Smooth muscle cell (in vitro differentiated cells): ENCODE data around the gene CAPS. TPM values are rescaled to one million over a fixed set of nuclear protein-coding genes. Genes with fewer than 3 reads are reported as not detected.

Experiments used
- DNase-seq: peaks from one replicate; lab custom pipeline; 2025; ENCODE audit not compliant: unreplicated experiment; lab: John Stamatoyannopoulos, UW
- H2AFZ ChIP-seq: fragments of 200-600 bp; sonication (generic); 2 replicates; pipeline ENCODE4 v1.6.0; 2016; ENCODE audit warnings: antibody characterized with exemption, low read depth, mild to moderate bottlenecking
- H3F3A ChIP-seq: fragments of 200-600 bp; sonication (generic); 2 replicates; pipeline ENCODE4 v1.6.0; 2017; ENCODE audit warnings: antibody characterized with exemption, low read depth
- H3K27ac ChIP-seq: fragments of 200-600 bp; sonication (generic); 2 replicates; pipeline ENCODE4 v1.5.1; 2016; ENCODE audit warnings: low read depth, mild to moderate bottlenecking
- H3K27me3 ChIP-seq: fragments of 200-600 bp; sonication (generic); 2 replicates; pipeline ENCODE4 v1.6.1; 2016; ENCODE audit warnings: low read depth, mild to moderate bottlenecking
- H3K36me3 ChIP-seq: fragments of 200-600 bp; sonication (generic); 2 replicates; pipeline ENCODE4 v1.5.1; 2016; ENCODE audit warnings: low read depth
- H3K4me1 ChIP-seq: fragments of 200-600 bp; sonication (generic); 2 replicates; pipeline ENCODE4 v1.5.1; 2016; ENCODE audit warnings: low read depth
- H3K4me2 ChIP-seq: fragments of 200-600 bp; sonication (generic); 2 replicates; pipeline ENCODE4 v1.6.0; 2016; ENCODE audit warnings: mild to moderate bottlenecking
- H3K4me3 ChIP-seq: fragments of 200-600 bp; sonication (generic); 2 replicates; pipeline ENCODE4 v1.5.1; 2016; ENCODE audit warnings: mild to moderate bottlenecking
- H3K79me2 ChIP-seq: fragments of 200-600 bp; sonication (generic); 2 replicates; pipeline ENCODE4 v1.6.0; 2016; ENCODE audit warnings: low read depth, mild to moderate bottlenecking
- H3K9ac ChIP-seq: fragments of 200-600 bp; sonication (generic); 2 replicates; pipeline ENCODE4 v1.6.0; 2016; ENCODE audit warnings: low read depth
- H3K9me3 ChIP-seq: fragments of 200-600 bp; sonication (generic); replicated peaks from 2 replicates; pipeline ENCODE4 v1.5.1; 2016; ENCODE audit warnings: low read depth
- H4K20me1 ChIP-seq: fragments of 200-600 bp; sonication (generic); 2 replicates; pipeline ENCODE4 v1.6.0; 2016; ENCODE audit warnings: low read depth
- WGBS: methylation state at CpG from one replicate; pipeline ENCODE4 v1.1.7; 2016; ENCODE audit warnings: low lambda C conversion rate; 5-methylcytosine and 5-hydroxymethylcytosine counted together
- polyA plus RNA-seq: library from polyadenylated mRNA; unstranded; fragments of >200 nt; fragmentation: Nextera tagmentation; extraction: Ambion mirVana; gene quantifications from 2 replicates; pipeline ENCODE4 v1.2.1, GENCODE V29; 2016
- total RNA-seq: library from RNA; depleted of rRNA; stranded (reverse); fragments of >200 nt; gene quantifications from 2 replicates; pipeline ENCODE4 v1.2.3, GENCODE V29; 2014
- TF ChIP-seq, protein P1 (sequence below): fragments of 200-600 bp; sonication (generic); IDR thresholded peaks from 2 replicates; pipeline ENCODE4 v1.5.1; 2017; ENCODE audit warnings: borderline replicate concordance, mild to moderate bottlenecking, antibody characterized with exemption; ENCODE audit not compliant: insufficient read depth, poor library complexity, severe bottlenecking

The CAPS gene
- total and polyA plus RNA-seq, 2 experiments from 2014 or later, result 5.1 to 17.3 TPM

- 91% methylated on average over 26 of the region's 28 CpGs for WGBS
- no peak overlapping the region for H3K9ac ChIP-seq
- peaks cover 57% of the 10 kb centered on the region for H4K20me1 ChIP-seq
These were observed 19.2 kb upstream of the CAPS start for GRCh38 chr19:5894704-5895349.

DNA sequence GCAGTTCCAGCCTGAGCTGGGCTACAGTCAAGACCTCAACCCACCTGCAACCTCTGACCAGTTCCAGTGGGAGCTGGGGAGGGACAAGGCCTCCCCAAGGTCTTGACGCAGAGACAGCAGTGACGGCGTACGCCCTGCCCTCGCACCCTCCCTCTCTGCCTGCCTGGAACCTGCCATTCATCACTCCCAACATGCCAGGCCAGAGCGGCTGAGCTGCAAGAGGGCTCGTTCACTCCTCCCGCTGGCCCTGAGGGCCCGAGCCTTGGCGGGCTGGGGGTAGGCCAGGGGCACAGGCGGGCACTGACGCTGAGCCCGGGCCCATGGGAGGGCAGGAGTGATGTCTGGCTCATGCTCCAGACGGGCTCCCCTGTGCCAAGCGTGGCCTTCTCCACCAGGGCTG is 18.6 kb upstream of the CAPS start:
- Histone ChIP-seq H3K79me2 (peaks cover 17% of the 10 kb centered on the region), H3K27me3 (no peaks in the 10 kb centered on the region), H3K4me1 (no peaks in the 10 kb centered on the region), H3K9ac (no peak overlapping the region), H3K4me3 (no peak overlapping the region), H3K36me3 (no peaks in the 10 kb centered on the region), H4K20me1 (peaks cover 63% of the 10 kb centered on the region), H3F3A (no peaks in the 10 kb centered on the region), H3K9me3 (no peaks in the 10 kb centered on the region), H3K27ac (no peak overlapping the region), H3K4me2 (no peak overlapping the region), H2AFZ (no peak overlapping the region)
- DNase-seq, result no peak
- TF ChIP-seq, protein P1, sequence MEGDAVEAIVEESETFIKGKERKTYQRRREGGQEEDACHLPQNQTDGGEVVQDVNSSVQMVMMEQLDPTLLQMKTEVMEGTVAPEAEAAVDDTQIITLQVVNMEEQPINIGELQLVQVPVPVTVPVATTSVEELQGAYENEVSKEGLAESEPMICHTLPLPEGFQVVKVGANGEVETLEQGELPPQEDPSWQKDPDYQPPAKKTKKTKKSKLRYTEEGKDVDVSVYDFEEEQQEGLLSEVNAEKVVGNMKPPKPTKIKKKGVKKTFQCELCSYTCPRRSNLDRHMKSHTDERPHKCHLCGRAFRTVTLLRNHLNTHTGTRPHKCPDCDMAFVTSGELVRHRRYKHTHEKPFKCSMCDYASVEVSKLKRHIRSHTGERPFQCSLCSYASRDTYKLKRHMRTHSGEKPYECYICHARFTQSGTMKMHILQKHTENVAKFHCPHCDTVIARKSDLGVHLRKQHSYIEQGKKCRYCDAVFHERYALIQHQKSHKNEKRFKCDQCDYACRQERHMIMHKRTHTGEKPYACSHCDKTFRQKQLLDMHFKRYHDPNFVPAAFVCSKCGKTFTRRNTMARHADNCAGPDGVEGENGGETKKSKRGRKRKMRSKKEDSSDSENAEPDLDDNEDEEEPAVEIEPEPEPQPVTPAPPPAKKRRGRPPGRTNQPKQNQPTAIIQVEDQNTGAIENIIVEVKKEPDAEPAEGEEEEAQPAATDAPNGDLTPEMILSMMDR, result no peak
- 91% methylated on average over 15 of the region's 15 CpGs for WGBS

More at GRCh38 chr19:5894704-5895349, 19.2 kb upstream of the CAPS start:
- no peaks in the 10 kb centered on the region for H3K27me3 ChIP-seq
- no peak overlapping the region for H2AFZ ChIP-seq
- no peak overlapping the region for H3K4me3 ChIP-seq
- H3K9me3 ChIP-seq, result no peaks in the 10 kb centered on the region
- no peaks in the 10 kb centered on the region for H3K36me3 ChIP-seq
- TF ChIP-seq, protein P1, result no peak
- H3K4me1 ChIP-seq, result no peaks in the 10 kb centered on the region
- no peak overlapping the region for H3K27ac ChIP-seq
- H3F3A ChIP-seq, result no peaks in the 10 kb centered on the region
- peaks cover 11% of the 10 kb centered on the region for H3K79me2 ChIP-seq
- no peak overlapping the region for H3K4me2 ChIP-seq
- DNase-seq, result no peak

- Histone ChIP-seq H3K9ac (no peak overlapping the region), H4K20me1 (peaks cover 68% of the 10 kb centered on the region), H3K79me2 (peaks cover 22% of the 10 kb centered on the region), H3K9me3 (no peaks in the 10 kb centered on the region), H2AFZ (no peak overlapping the region), H3K27ac (no peak overlapping the region), H3K4me2 (no peak overlapping the region), H3K4me1 (no peaks in the 10 kb centered on the region), H3K4me3 (no peak overlapping the region), H3K27me3 (no peaks in the 10 kb centered on the region), H3F3A (no peaks in the 10 kb centered on the region), H3K36me3 (no peaks in the 10 kb centered on the region)
- WGBS, result 95% methylated on average over 8 of the region's 8 CpGs
- DNase-seq, result no peak
- TF ChIP-seq, protein P1, result no peak
These were observed 18.2 kb upstream of the CAPS start for GRCh38 chr19:5895890-5896289.
